Fibroblast of skin of back (primary cell): ENCODE results near the gene MYO1B. TPM values are rescaled to one million over a fixed set of nuclear protein-coding genes. Genes with fewer than 3 reads are reported as not detected.

Experiments
- DNase-seq: peaks from one replicate; pipeline ENCODE4 v3.0.0-alpha.2; 2013
- polyA plus RNA-seq, 2 experiments: library from polyadenylated mRNA; unstranded; fragments of 120-200 nt; gene quantifications; one replicate each; pipeline ENCODE4 v1.2.1, GENCODE V29; 2013; ENCODE audit not compliant: insufficient read length in 2 of 2

Gene MYO1B
- 102 TPM for polyA plus RNA-seq (2013, experiment 1 of 2; ENCODE audit: insufficient read length)
- 87.4 TPM for polyA plus RNA-seq (2013, experiment 2 of 2; ENCODE audit: insufficient read length)

- peak; percentile 83 for DNase-seq
These were observed at the start of gene MYO1B for GRCh38 chr2:191245046-191245868. MYO1B (plus strand) TSS chr2:191245404; CDS start chr2:191276896, 31,492 bp downstream.

GRCh38 chr2:191197096-191197495 lies 48.1 kb upstream of the MYO1B start:
- peak; percentile 38 for DNase-seq

GRCh38 chr2:191198271-191198670 lies 46.9 kb upstream of the MYO1B start:
- DNase-seq, result no peak

- no peak for DNase-seq
These were observed 45.2 kb upstream of the MYO1B start for GRCh38 chr2:191199929-191200512.

GRCh38 chr2:191200910-191201309 lies 44.3 kb upstream of the MYO1B start:
- no peak for DNase-seq

GRCh38 chr2:191202209-191202721 lies 42.9 kb upstream of the MYO1B start:
- DNase-seq, result peak; percentile 87

GRCh38 chr2:191202881-191203397 lies 42.3 kb upstream of the MYO1B start:
- DNase-seq, result peak; percentile 62

- no peak for DNase-seq
These were observed 40.8 kb upstream of the MYO1B start for GRCh38 chr2:191204433-191204832.

GRCh38 chr2:191206613-191207471 lies 38.4 kb upstream of the MYO1B start:
- DNase-seq, result peak; percentile 54

- DNase-seq, result peak; percentile 85
These were observed 35.9 kb upstream of the MYO1B start for GRCh38 chr2:191209340-191209739.

- no peak for DNase-seq
These were observed 33.1 kb upstream of the MYO1B start for GRCh38 chr2:191212119-191212518.

- no peak for DNase-seq
These were observed 31.9 kb upstream of the MYO1B start for GRCh38 chr2:191213333-191213732.

- no peak for DNase-seq
These were observed 30.0 kb upstream of the MYO1B start for GRCh38 chr2:191215230-191215629.

GRCh38 chr2:191215666-191216065 lies 29.5 kb upstream of the MYO1B start:
- no peak for DNase-seq

- DNase-seq, result peak; percentile 71
These were observed 27.6 kb upstream of the MYO1B start for GRCh38 chr2:191217580-191217979.

GRCh38 chr2:191218292-191218898 lies 26.8 kb upstream of the MYO1B start:
- peak; percentile 83 for DNase-seq

- no peak for DNase-seq
These were observed 24.5 kb upstream of the MYO1B start for GRCh38 chr2:191220671-191221070.

GRCh38 chr2:191221666-191222065 lies 23.5 kb upstream of the MYO1B start:
- DNase-seq, result no peak

- peak; percentile 47 for DNase-seq
These were observed 22.7 kb upstream of the MYO1B start for GRCh38 chr2:191222507-191222906.

GRCh38 chr2:191222952-191223351 lies 22.3 kb upstream of the MYO1B start:
- DNase-seq, result no peak

GRCh38 chr2:191225126-191225525 lies 20.1 kb upstream of the MYO1B start:
- DNase-seq, result no peak

- no peak for DNase-seq
These were observed 19.5 kb upstream of the MYO1B start for GRCh38 chr2:191225690-191226089.
